Measurements from ENCODE around the gene GRK4. TPM values are rescaled to one million over a fixed set of nuclear protein-coding genes. Genes with fewer than 3 reads are reported as not detected.

The GRK4 gene
- total RNA-seq, 5 donors from 2014 or later (not counting 1 experiment from before 2014, with no cell fraction given) = 1.8 to 4.8 (median 2.5) TPM

DNA sequence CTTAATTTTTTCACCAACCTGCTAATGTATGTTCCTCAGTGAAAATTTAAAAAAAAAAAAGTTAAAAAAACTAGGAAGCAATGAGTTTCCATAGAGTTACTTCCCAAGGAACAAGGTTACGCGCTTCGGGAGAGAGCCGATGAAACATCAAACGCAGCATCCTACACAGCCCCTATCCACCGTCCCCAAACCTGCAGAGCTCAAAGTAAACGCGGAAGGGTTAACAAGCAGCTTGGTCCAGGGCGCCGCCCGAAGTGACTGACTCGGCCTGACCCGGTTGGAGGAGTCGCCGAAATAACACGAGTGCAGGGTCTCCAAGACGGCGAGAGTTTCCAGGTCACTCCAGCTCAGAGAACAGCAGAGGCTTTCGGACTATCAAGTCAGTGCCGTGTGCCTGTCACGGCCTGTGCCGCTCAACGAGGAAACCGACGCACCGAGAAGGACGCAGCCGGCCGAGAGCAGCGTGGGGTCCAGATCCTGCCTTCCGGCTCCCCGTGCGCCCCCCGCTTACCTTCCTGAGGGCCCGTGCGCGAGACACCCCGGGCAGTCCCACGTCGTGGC is 677 bp upstream of the GRK4 start:
- peak overlapping the region; percentile 71 for H3K27ac ChIP-seq (ENCODE audit: low read length)
- CTCF ChIA-PET = interaction anchor here (0.7 to 2.2 kb wide), 5 partner anchors 8 to 1103 kb away, joined by 3 to 8 read pairs (median 4); no protein-coding TSS in a partner anchor
- peaks cover 0 to 2% of the 10 kb centered on the region in 2 experiments for H3K27me3 ChIP-seq (replicated peaks in 1 of 2; ENCODE audit: control insufficient read depth in 2 of 2, extremely low read depth in 1 of 2, insufficient read depth in 2 of 2, low read length in 1 of 2)
- peak overlapping the region; percentile 75 to 81 for H3K4me3 ChIP-seq (ENCODE audit: control insufficient read depth in 1 of 2, extremely low read depth in 1 of 2, low read length in 1 of 2)
- no peaks in the 10 kb centered on the region for H3K27me3 Mint-ChIP-seq
- H3K36me3 ChIP-seq (ENCODE audit: control insufficient read depth in 2 of 2, extremely low read depth in 1 of 2, insufficient read depth in 1 of 2, low read length in 1 of 2) = peaks cover 0 to 14% of the 10 kb centered on the region in 2 donors
- H3K4me1 ChIP-seq (ENCODE audit: control insufficient read depth in 1 of 2, extremely low read depth in 1 of 2, insufficient read depth in 2 of 2, low read length in 2 of 2) = peaks cover 7 to 31% of the 10 kb centered on the region in 2 experiments
- H3K9me3 ChIP-seq = no peaks in the 10 kb centered on the region
- peaks cover 41 to 43% (median 43%) of the 10 kb centered on the region in 3 donors for H3K4me1 Mint-ChIP-seq
- no peaks in the 10 kb centered on the region for H3K9me3 Mint-ChIP-seq
- peak in 1 of 35 experiments; percentile 23 for DNase-seq
- whole genome bisulfite sequencing (ENCODE audit: insufficient coverage) = under 1% methylated on average over 40 of the region's 40 CpGs
- H3K36me3 Mint-ChIP-seq = peaks cover 6% of the 10 kb centered on the region
- peak overlapping the region; percentile 78 to 84 (median 82) for H3K4me3 Mint-ChIP-seq
- peak overlapping the region; percentile 70 to 86 for H3K27ac Mint-ChIP-seq
- ATAC-seq (replicated peaks in 1 of 4) = peak; percentile 36 to 39 (median 38)
- POLR2A ChIA-PET = interaction anchor here (0.5 to 0.8 kb wide), 3 partner anchors 14 to 845 kb away, joined by 3 to 4 read pairs (median 4); no protein-coding TSS in a partner anchor

- Mint-ChIP-seq H3K27me3 (no peaks in the 10 kb centered on the region), H3K9me3 (no peaks in the 10 kb centered on the region), H3K27ac (peak overlapping the region; percentile 57 to 71), H3K36me3 (no peaks in the 10 kb centered on the region), H3K4me3 (peak overlapping the region; percentile 82 to 84 (median 82)), H3K4me1 (peaks cover 28 to 34% (median 30%) of the 10 kb centered on the region in 3 donors)
- Histone ChIP-seq H3K27ac (ENCODE audit: low read length) (no peak overlapping the region), H3K36me3 (ENCODE audit: control insufficient read depth in 2 of 2, extremely low read depth in 1 of 2, insufficient read depth in 1 of 2, low read length in 1 of 2) (peaks cover 0 to 1% of the 10 kb centered on the region in 2 donors), H3K4me3 (ENCODE audit: control insufficient read depth in 1 of 2, extremely low read depth in 1 of 2, low read length in 1 of 2) (peak overlapping the region; percentile 75 to 80), H3K9me3 (no peaks in the 10 kb centered on the region), H3K27me3 (replicated peaks in 1 of 2; ENCODE audit: control insufficient read depth in 2 of 2, extremely low read depth in 1 of 2, insufficient read depth in 2 of 2, low read length in 1 of 2) (peaks cover 0 to 2% of the 10 kb centered on the region in 2 experiments), H3K4me1 (ENCODE audit: control insufficient read depth in 1 of 2, extremely low read depth in 1 of 2, insufficient read depth in 2 of 2, low read length in 2 of 2) (peaks cover 7 to 27% of the 10 kb centered on the region in 2 experiments)
- ChIA-PET CTCF (interaction anchor here in 1 of 2 donors (0.7 to 1.7 kb wide), 4 partner anchors 10 to 125 kb away, joined by 4 to 8 read pairs (median 7); no protein-coding TSS in a partner anchor), POLR2A (interaction anchor here (0.6 to 0.7 kb wide), 3 partner anchors 54 to 569 kb away, joined by 4 to 7 read pairs (median 6); no protein-coding TSS in a partner anchor)
- DNase-seq (peak in 4 of 35 experiments; percentile 30 to 43 (median 37)), ATAC-seq (replicated peaks in 1 of 4) (peak in 2 of 4 experiments; percentile 39 to 41)
- WGBS (ENCODE audit: insufficient coverage) = 3% methylated on average over 36 of the region's 38 CpGs
These were observed 648 bp downstream of the GRK4 start for GRCh38 chr4:2963966-2964471.

DNA sequence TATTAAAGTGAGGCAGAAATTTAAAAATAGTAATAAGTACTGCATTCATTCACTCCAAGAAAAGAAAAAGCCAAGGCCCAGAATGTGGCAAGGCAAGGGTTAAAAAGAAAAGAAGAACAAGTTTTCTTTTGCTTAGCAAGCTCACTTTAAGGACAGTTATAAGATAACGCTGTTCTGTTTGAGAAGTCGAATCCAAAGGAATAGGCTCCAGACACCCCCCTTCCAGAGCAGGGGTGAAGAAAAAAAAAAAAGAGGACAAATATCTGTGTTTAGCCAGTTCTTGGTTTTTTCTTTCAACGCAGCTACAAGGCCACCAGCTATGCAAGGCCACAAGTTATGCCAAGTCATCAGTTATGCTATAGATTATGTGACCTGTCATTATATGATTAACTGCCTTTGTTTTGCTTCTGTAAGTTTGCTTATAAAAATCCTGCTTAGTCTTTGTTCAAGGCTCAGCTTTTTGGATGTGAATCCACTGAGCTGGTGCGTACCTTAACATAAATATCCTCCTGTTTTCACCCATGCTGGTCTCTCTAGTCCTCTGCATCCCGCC is 1.4 kb downstream of the GRK4 start:
- Histone ChIP-seq H3K27ac (ENCODE audit: low read length) (no peak overlapping the region), H3K36me3 (ENCODE audit: control insufficient read depth in 2 of 2, extremely low read depth in 1 of 2, insufficient read depth in 1 of 2, low read length in 1 of 2) (no peaks in the 10 kb centered on the region), H3K9me3 (no peaks in the 10 kb centered on the region), H3K4me1 (ENCODE audit: control insufficient read depth in 1 of 2, extremely low read depth in 1 of 2, insufficient read depth in 2 of 2, low read length in 2 of 2) (peaks cover 7 to 27% of the 10 kb centered on the region in 2 experiments), H3K4me3 (ENCODE audit: control insufficient read depth in 1 of 2, extremely low read depth in 1 of 2, low read length in 1 of 2) (no peak overlapping the region), H3K27me3 (replicated peaks in 1 of 2; ENCODE audit: control insufficient read depth in 2 of 2, extremely low read depth in 1 of 2, insufficient read depth in 2 of 2, low read length in 1 of 2) (peaks cover 0 to 2% of the 10 kb centered on the region in 2 experiments)
- H3K27ac Mint-ChIP-seq = peak overlapping the region; percentile 57 to 71
- WGBS (ENCODE audit: insufficient coverage) = no CpG with 5 or more reads among the region's 5 CpGs
- H3K4me1 Mint-ChIP-seq = peaks cover 22 to 29% (median 25%) of the 10 kb centered on the region in 3 donors
- H3K36me3 Mint-ChIP-seq = no peaks in the 10 kb centered on the region
- no peaks in the 10 kb centered on the region for H3K27me3 Mint-ChIP-seq
- POLR2A ChIA-PET = interaction anchor here in 1 of 2 donors (0.7 kb wide), 1 partner anchor 89 kb away, joined by 4 read pairs; no protein-coding TSS in a partner anchor
- no peaks in the 10 kb centered on the region for H3K9me3 Mint-ChIP-seq
- H3K4me3 Mint-ChIP-seq = peak overlapping the region; percentile 82 to 84 (median 82)
- no peak for DNase-seq
- ATAC-seq (replicated peaks in 1 of 4) = no peak
- CTCF ChIA-PET = no interaction called here

DNA sequence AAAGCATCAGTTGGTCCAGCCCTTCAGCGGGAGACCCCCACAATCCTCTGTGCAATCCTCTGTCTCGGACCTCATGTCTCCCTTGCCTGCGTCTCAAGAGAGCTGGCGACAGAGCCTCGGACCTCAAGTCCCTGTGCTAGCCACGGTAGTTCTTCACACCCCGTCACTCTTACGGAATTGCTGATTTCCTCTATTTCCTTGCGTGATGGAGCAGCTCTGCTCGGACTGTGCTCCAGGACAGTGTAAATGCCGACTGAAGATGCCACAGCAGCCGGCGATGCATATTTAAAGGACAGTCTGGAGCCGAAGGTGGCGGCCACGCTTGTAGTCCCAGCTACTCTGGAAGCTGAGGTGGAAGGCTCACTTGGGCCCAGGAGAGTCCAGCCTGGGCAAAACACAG is 1.9 kb downstream of the GRK4 start:
- ATAC-seq (replicated peaks in 1 of 4) (no peak), DNase-seq (no peak)
- Histone ChIP-seq H3K9me3 (no peaks in the 10 kb centered on the region), H3K27ac (ENCODE audit: low read length) (no peak overlapping the region), H3K27me3 (replicated peaks in 1 of 2; ENCODE audit: control insufficient read depth in 2 of 2, extremely low read depth in 1 of 2, insufficient read depth in 2 of 2, low read length in 1 of 2) (peaks cover 0 to 2% of the 10 kb centered on the region in 2 experiments), H3K36me3 (ENCODE audit: control insufficient read depth in 2 of 2, extremely low read depth in 1 of 2, insufficient read depth in 1 of 2, low read length in 1 of 2) (no peaks in the 10 kb centered on the region), H3K4me1 (ENCODE audit: control insufficient read depth in 1 of 2, extremely low read depth in 1 of 2, insufficient read depth in 2 of 2, low read length in 2 of 2) (peaks cover 7 to 24% of the 10 kb centered on the region in 2 experiments), H3K4me3 (ENCODE audit: control insufficient read depth in 1 of 2, extremely low read depth in 1 of 2, low read length in 1 of 2) (no peak overlapping the region)
- Mint-ChIP-seq H3K4me1 (peaks cover 18 to 24% (median 21%) of the 10 kb centered on the region in 3 donors), H3K36me3 (no peaks in the 10 kb centered on the region), H3K4me3 (peak overlapping the region; percentile 47 to 84 (median 82)), H3K27me3 (no peaks in the 10 kb centered on the region), H3K9me3 (no peaks in the 10 kb centered on the region), H3K27ac (no peak overlapping the region)
- POLR2A ChIA-PET = no interaction called here
- CTCF ChIA-PET = no interaction called here
- WGBS (ENCODE audit: insufficient coverage) = over 99% methylated on average over 9 of the region's 16 CpGs

DNA sequence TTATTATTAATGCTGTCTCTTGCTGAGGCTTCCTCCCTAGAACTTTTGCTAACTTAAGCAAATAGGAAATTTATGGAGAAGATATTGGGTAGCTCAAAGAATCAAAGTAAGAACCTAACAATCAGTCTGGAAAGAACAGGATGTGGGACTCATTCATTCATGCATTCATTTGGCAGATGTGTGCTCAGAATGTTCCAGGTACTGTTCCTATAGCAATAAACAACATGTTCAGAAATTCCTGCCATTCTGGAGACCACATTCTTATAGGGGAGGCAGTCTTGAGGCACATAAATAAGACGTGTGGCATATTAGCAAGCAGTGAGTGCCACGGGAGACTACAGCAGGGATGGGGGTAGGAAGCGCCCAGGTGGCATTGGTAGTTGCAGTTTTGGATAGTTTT is 5.0 kb downstream of the GRK4 start:
- POLR2A ChIA-PET = interaction anchor here in 1 of 2 donors (0.6 to 0.7 kb wide), 2 partner anchors 12 to 19 kb away, joined by 3 read pairs; no protein-coding TSS in a partner anchor
- Histone ChIP-seq H3K27ac (ENCODE audit: low read length) (no peak overlapping the region), H3K36me3 (ENCODE audit: control insufficient read depth in 2 of 2, extremely low read depth in 1 of 2, insufficient read depth in 1 of 2, low read length in 1 of 2) (no peaks in the 10 kb centered on the region), H3K9me3 (no peaks in the 10 kb centered on the region), H3K27me3 (replicated peaks in 1 of 2; ENCODE audit: control insufficient read depth in 2 of 2, extremely low read depth in 1 of 2, insufficient read depth in 2 of 2, low read length in 1 of 2) (peaks cover 0 to 2% of the 10 kb centered on the region in 2 experiments), H3K4me3 (ENCODE audit: control insufficient read depth in 1 of 2, extremely low read depth in 1 of 2, low read length in 1 of 2) (no peak overlapping the region), H3K4me1 (ENCODE audit: control insufficient read depth in 1 of 2, extremely low read depth in 1 of 2, insufficient read depth in 2 of 2, low read length in 2 of 2) (peaks cover 4 to 9% of the 10 kb centered on the region in 2 experiments)
- Mint-ChIP-seq H3K27me3 (no peaks in the 10 kb centered on the region), H3K4me3 (no peak overlapping the region), H3K9me3 (no peaks in the 10 kb centered on the region), H3K27ac (no peak overlapping the region), H3K4me1 (peaks cover 5 to 8% (median 7%) of the 10 kb centered on the region in 3 donors), H3K36me3 (no peaks in the 10 kb centered on the region)
- 85% methylated on average over 3 of the region's 3 CpGs for WGBS (ENCODE audit: insufficient coverage)
- CTCF ChIA-PET = no interaction called here
- DNase-seq (no peak), ATAC-seq (replicated peaks in 1 of 4) (no peak)

- no peak overlapping the region for H3K27ac Mint-ChIP-seq
- 95% methylated on average over 2 of the region's 3 CpGs for WGBS (ENCODE audit: insufficient coverage)
- POLR2A ChIA-PET = no interaction called here
- H3K9me3 Mint-ChIP-seq = no peaks in the 10 kb centered on the region
- no peak overlapping the region for H3K4me3 ChIP-seq (ENCODE audit: control insufficient read depth in 1 of 2, extremely low read depth in 1 of 2, low read length in 1 of 2)
- H3K4me1 ChIP-seq (ENCODE audit: control insufficient read depth in 1 of 2, extremely low read depth in 1 of 2, insufficient read depth in 2 of 2, low read length in 2 of 2) = no peaks in the 10 kb centered on the region
- no peaks in the 10 kb centered on the region for H3K4me1 Mint-ChIP-seq
- DNase-seq (no peak), ATAC-seq (replicated peaks in 1 of 4) (no peak)
- CTCF ChIA-PET = no interaction called here
- peaks cover 0 to 2% of the 10 kb centered on the region in 2 donors for H3K27me3 Mint-ChIP-seq
- H3K9me3 ChIP-seq = no peaks in the 10 kb centered on the region
- H3K36me3 ChIP-seq (ENCODE audit: control insufficient read depth in 2 of 2, extremely low read depth in 1 of 2, insufficient read depth in 1 of 2, low read length in 1 of 2) = no peaks in the 10 kb centered on the region
- no peak overlapping the region for H3K4me3 Mint-ChIP-seq
- no peaks in the 10 kb centered on the region for H3K36me3 Mint-ChIP-seq
- no peak overlapping the region for H3K27ac ChIP-seq (ENCODE audit: low read length)
- no peaks in the 10 kb centered on the region for H3K27me3 ChIP-seq (replicated peaks in 1 of 2; ENCODE audit: control insufficient read depth in 2 of 2, extremely low read depth in 1 of 2, insufficient read depth in 2 of 2, low read length in 1 of 2)
These were observed 7.9 kb downstream of the GRK4 start for GRCh38 chr4:2971275-2971674.
